Measurements from ENCODE around the gene IGFL4.

IGFL4 gene

GRCh38 chr19:46033401-46033800, 7.4 kb downstream of the IGFL4 start:
- POLR2A ChIA-PET = no interaction called here
- CTCF ChIA-PET = interaction anchor here (1.0 to 2.2 kb wide), 3 partner anchors 17 to 119 kb away, joined by 3 to 11 read pairs (median 4); no protein-coding TSS in a partner anchor
- no peak for DNase-seq (ENCODE audit: extremely low spot score)
- TF ChIP-seq ARNT (IDR thresholded peaks at IDR 0.05) (no peak), PKNOX1 (IDR thresholded peaks at IDR 0.05) (no peak)

DNA sequence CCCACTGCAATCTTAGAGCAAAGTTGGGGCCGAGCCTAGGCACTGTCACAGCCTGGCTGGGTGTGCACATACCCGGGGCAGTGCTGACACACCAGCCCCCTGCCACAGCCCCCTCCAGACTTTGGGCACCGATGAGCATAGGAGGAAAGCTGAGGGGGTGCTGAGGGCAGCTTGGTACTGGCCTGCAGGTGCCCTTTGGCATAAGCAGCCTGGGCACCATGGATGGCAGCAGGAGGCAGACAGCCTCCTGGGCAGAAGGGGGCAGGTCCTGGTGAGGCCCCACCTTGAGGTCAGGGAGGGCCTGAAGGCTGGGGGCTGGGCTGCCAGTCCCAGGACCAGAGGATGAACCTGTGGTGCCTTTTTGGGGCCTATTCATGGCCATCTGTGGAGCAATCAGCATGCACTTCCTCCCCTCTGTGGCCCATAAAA, 8.2 kb downstream of the IGFL4 start:
- ChIA-PET CTCF (interaction anchor here (2.2 kb wide), 1 partner anchor 45 kb away, joined by 11 read pairs; no protein-coding TSS in a partner anchor), POLR2A (no interaction called here)
- DNase-seq (ENCODE audit: extremely low spot score) = no peak
- TF ChIP-seq ELF4 (IDR thresholded peaks at IDR 0.05) (no peak), LEF1 (IDR thresholded peaks at IDR 0.05; ENCODE audit: borderline replicate concordance) (no peak), FOXK2 (IDR thresholded peaks at IDR 0.05) (no peak), SP1 (IDR thresholded peaks at IDR 0.05) (no peak), FOXA1 (IDR thresholded peaks at IDR 0.05) (no peak)

DNA sequence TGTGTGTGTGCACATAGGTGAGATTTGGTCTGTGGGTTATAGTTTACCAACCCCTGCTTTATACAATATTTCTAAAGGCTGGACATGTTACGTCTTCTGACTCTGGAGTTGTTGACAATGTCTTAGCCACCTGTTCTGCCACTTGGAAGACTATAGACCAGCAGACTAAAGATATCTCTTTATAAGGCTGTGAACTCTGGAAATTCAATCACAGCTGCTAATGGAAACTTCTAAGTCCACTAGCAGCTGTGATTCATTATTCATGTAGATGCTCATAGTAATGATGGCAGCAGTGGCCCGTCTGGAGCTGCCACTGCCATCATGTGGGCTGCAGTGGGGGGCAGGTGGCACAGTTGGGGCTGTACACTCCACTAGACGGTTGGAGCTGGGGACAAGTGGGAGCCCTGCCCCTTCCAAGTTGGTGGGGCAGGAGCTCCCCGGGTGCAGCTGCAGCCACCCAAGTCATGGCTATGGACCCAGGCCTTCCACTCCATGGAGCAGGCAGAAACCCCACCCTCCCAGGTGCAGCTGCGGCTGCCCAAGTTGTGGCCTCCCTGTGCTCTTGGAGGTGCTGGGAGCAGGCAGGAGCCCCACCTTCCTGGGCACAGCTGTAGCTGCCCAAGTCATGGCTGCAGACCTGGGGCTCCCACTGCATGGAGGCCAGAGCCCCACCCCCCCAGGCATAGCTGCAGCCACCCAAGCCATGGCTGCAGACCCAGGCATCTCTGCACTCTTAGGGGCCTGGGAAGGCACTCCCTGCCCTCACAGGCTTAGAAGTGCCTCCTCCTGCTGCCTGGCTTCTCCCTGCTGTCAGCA, 8.8 kb downstream of the IGFL4 start:
- no peak for DNase-seq (ENCODE audit: extremely low spot score)
- ChIA-PET CTCF (interaction anchor here (2.2 kb wide), 1 partner anchor 45 kb away, joined by 11 read pairs; no protein-coding TSS in a partner anchor), POLR2A (no interaction called here)
- TF ChIP-seq NFRKB (IDR thresholded peaks at IDR 0.05) = no peak
- no peak for TF ChIP-seq SP1 (IDR thresholded peaks at IDR 0.05)
- TF ChIP-seq ZNF384 (IDR thresholded peaks at IDR 0.05) = no peak
- no peak for TF ChIP-seq LEF1 (IDR thresholded peaks at IDR 0.05; ENCODE audit: borderline replicate concordance)
- TF ChIP-seq CTBP1 (IDR thresholded peaks at IDR 0.05; ENCODE audit: borderline replicate concordance) = no peak
- TF ChIP-seq FOXM1 (IDR thresholded peaks at IDR 0.05; ENCODE audit: borderline replicate concordance) = no peak
- TF ChIP-seq FOXK2 (IDR thresholded peaks at IDR 0.05) = no peak
- TF ChIP-seq BHLHE40 (IDR thresholded peaks at IDR 0.05; ENCODE audit: borderline replicate concordance) = no peak
- no peak for TF ChIP-seq PKNOX1 (IDR thresholded peaks at IDR 0.05)
- TF ChIP-seq HDGF (IDR thresholded peaks at IDR 0.05; ENCODE audit: borderline replicate concordance) = no peak

- ChIA-PET POLR2A (no interaction called here), CTCF (interaction anchor here (3.9 kb wide), 1 partner anchor 46 kb away, joined by 63 read pairs; no protein-coding TSS in a partner anchor)
- TF ChIP-seq FOXA1 (IDR thresholded peaks at IDR 0.05) (no peak), SUZ12 (IDR thresholded peaks at IDR 0.05) (no peak), SP1 (IDR thresholded peaks at IDR 0.05) (no peak), L3MBTL2 (conservative IDR thresholded peaks at IDR 0.05) (no peak), TARDBP (IDR thresholded peaks at IDR 0.05) (no peak), ARNT (IDR thresholded peaks at IDR 0.05) (no peak), ZNF384 (IDR thresholded peaks at IDR 0.05) (no peak), ELF4 (IDR thresholded peaks at IDR 0.05) (no peak), PKNOX1 (IDR thresholded peaks at IDR 0.05) (no peak)
- no peak for DNase-seq (ENCODE audit: extremely low spot score)
Measured at GRCh38 chr19:46030812-46031550, 9.8 kb downstream of the IGFL4 start.

DNA sequence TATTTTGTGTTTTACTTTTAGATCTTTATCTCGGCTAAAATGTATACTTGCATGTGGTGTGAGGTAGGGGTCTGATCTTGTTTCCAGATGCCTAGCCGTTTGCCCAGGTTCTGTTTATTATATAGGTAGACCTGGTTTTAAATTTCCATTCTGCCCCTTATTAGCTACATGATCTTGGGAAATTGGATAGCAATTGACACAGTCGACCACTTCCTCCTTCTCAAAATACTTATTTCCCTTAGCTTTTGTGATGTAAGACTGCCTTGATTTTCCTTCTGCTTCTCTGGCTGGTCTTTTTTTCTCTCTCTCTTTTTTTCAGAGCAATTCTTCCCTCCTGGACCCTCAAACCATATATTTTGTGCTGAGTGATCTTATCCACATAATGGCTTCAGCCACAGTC, 15.0 kb downstream of the IGFL4 start:
- CTCF ChIA-PET = interaction anchor here (1.6 to 2.7 kb wide), 2 partner anchors 51 to 53 kb away, joined by 8 to 15 read pairs; no protein-coding TSS in a partner anchor
- TF ChIP-seq FOXK2 (IDR thresholded peaks at IDR 0.05) = no peak
- no peak for TF ChIP-seq FOXA1 (IDR thresholded peaks at IDR 0.05)
- TF ChIP-seq PKNOX1 (IDR thresholded peaks at IDR 0.05) = no peak
- TF ChIP-seq ZNF384 (IDR thresholded peaks at IDR 0.05) = no peak
- no peak for TF ChIP-seq L3MBTL2 (conservative IDR thresholded peaks at IDR 0.05)
- TF ChIP-seq SUZ12 (IDR thresholded peaks at IDR 0.05) = no peak
- TF ChIP-seq ARNT (IDR thresholded peaks at IDR 0.05) = no peak
- TF ChIP-seq ELF4 (IDR thresholded peaks at IDR 0.05) = no peak
- no peak for TF ChIP-seq NFRKB (IDR thresholded peaks at IDR 0.05)
- TF ChIP-seq HDGF (IDR thresholded peaks at IDR 0.05; ENCODE audit: borderline replicate concordance) = no peak
- TF ChIP-seq CTBP1 (IDR thresholded peaks at IDR 0.05; ENCODE audit: borderline replicate concordance) = no peak
- no peak for TF ChIP-seq SP1 (IDR thresholded peaks at IDR 0.05)
- TF ChIP-seq BHLHE40 (IDR thresholded peaks at IDR 0.05; ENCODE audit: borderline replicate concordance) = no peak
- no peak for TF ChIP-seq FOXM1 (IDR thresholded peaks at IDR 0.05; ENCODE audit: borderline replicate concordance)
- no peak for DNase-seq (ENCODE audit: extremely low spot score)
- POLR2A ChIA-PET = no interaction called here
